Epidermal melanocyte (primary cell): ENCODE data around the gene LSMEM2.
"Not testable (repeated sequence)": the region's sequence is repeated elsewhere in the genome, so short reads cannot be mapped to it uniquely, and the experiment has no call there.

Experiments
- DNase-seq: peaks from one replicate; pipeline ENCODE4 v3.0.0; 2011; ENCODE audit warnings: low spot score; ENCODE audit not compliant: insufficient read length

Gene LSMEM2

GRCh38 chr3:50278880-50279224 lies at the start of gene LSMEM2:
LSMEM2 (plus strand) TSS chr3:50279087; CDS start chr3:50279114, 27 bp downstream.
- DNase-seq = no peak

GRCh38 chr3:50229490-50229889 lies 49.4 kb upstream of the LSMEM2 start:
- DNase-seq = no peak

GRCh38 chr3:50230104-50230793 lies 48.6 kb upstream of the LSMEM2 start:
- no peak for DNase-seq

- no peak for DNase-seq
Observed at GRCh38 chr3:50230794-50231125, 48.1 kb upstream of the LSMEM2 start.

- no peak for DNase-seq
Observed at GRCh38 chr3:50231581-50231980, 47.3 kb upstream of the LSMEM2 start.

- no peak for DNase-seq
Observed at GRCh38 chr3:50232303-50232702, 46.6 kb upstream of the LSMEM2 start.

- DNase-seq = no peak
Observed at GRCh38 chr3:50233176-50233575, 45.7 kb upstream of the LSMEM2 start.

- DNase-seq = peak; percentile 97
Observed at GRCh38 chr3:50235716-50236483, 43.0 kb upstream of the LSMEM2 start, which contains the start of gene GNAI2. GNAI2 (plus strand) TSS chr3:50236204; CDS start chr3:50236336, 132 bp downstream.

- no peak for DNase-seq
Observed at GRCh38 chr3:50236484-50237132, 42.3 kb upstream of the LSMEM2 start.

GRCh38 chr3:50237133-50237651 lies 41.7 kb upstream of the LSMEM2 start:
- DNase-seq = no peak

- DNase-seq = peak; percentile 80
Observed at GRCh38 chr3:50237754-50238548, 40.9 kb upstream of the LSMEM2 start.

GRCh38 chr3:50238549-50239026 lies 40.3 kb upstream of the LSMEM2 start:
- no peak for DNase-seq

- no peak for DNase-seq
Observed at GRCh38 chr3:50239649-50240048, 39.2 kb upstream of the LSMEM2 start.

- no peak for DNase-seq
Observed at GRCh38 chr3:50241163-50241562, 37.7 kb upstream of the LSMEM2 start.

GRCh38 chr3:50241713-50242380 lies 37.0 kb upstream of the LSMEM2 start:
- DNase-seq = no peak

GRCh38 chr3:50242381-50242770 lies 36.5 kb upstream of the LSMEM2 start:
- no peak for DNase-seq

- DNase-seq = no peak
Observed at GRCh38 chr3:50242851-50243542, 35.9 kb upstream of the LSMEM2 start.

- DNase-seq = no peak
Observed at GRCh38 chr3:50243543-50243895, 35.4 kb upstream of the LSMEM2 start.

GRCh38 chr3:50244813-50245212 lies 34.1 kb upstream of the LSMEM2 start:
- DNase-seq = not testable (repeated sequence)

- DNase-seq = no peak
Observed at GRCh38 chr3:50245251-50245745, 33.6 kb upstream of the LSMEM2 start.
